ENCODE measurements around the gene CTH.

CTH gene

GRCh38 chr1:70382682-70383081 is 28.4 kb upstream of the CTH start:
- no peak overlapping the region for H3K4me3 ChIP-seq (ENCODE audit: low read depth, low read length)
- TF ChIP-seq CTCF (IDR thresholded peaks at IDR 0.05; ENCODE audit: borderline replicate concordance, insufficient read depth, low read depth, low read length): no peak

GRCh38 chr1:70383483-70383882 is 27.6 kb upstream of the CTH start:
- no peak for TF ChIP-seq CTCF (IDR thresholded peaks at IDR 0.05; ENCODE audit: borderline replicate concordance, insufficient read depth, low read depth, low read length)
- H3K4me3 ChIP-seq (ENCODE audit: low read depth, low read length): no peak overlapping the region

- no peak overlapping the region for H3K4me3 ChIP-seq (ENCODE audit: low read depth, low read length)
- TF ChIP-seq CTCF (IDR thresholded peaks at IDR 0.05; ENCODE audit: borderline replicate concordance, insufficient read depth, low read depth, low read length): no peak
Measured at GRCh38 chr1:70384542-70384941, 26.5 kb upstream of the CTH start.

- TF ChIP-seq CTCF (IDR thresholded peaks at IDR 0.05; ENCODE audit: borderline replicate concordance, insufficient read depth, low read depth, low read length): no peak
- H3K4me3 ChIP-seq (ENCODE audit: low read depth, low read length): no peak overlapping the region
Measured at GRCh38 chr1:70385477-70385876, 25.6 kb upstream of the CTH start.

GRCh38 chr1:70386121-70386520 is 24.9 kb upstream of the CTH start:
- H3K4me3 ChIP-seq (ENCODE audit: low read depth, low read length): no peak overlapping the region
- TF ChIP-seq CTCF (IDR thresholded peaks at IDR 0.05; ENCODE audit: borderline replicate concordance, insufficient read depth, low read depth, low read length): no peak

- no peak overlapping the region for H3K4me3 ChIP-seq (ENCODE audit: low read depth, low read length)
- no peak for TF ChIP-seq CTCF (IDR thresholded peaks at IDR 0.05; ENCODE audit: borderline replicate concordance, insufficient read depth, low read depth, low read length)
Measured at GRCh38 chr1:70387507-70387906, 23.6 kb upstream of the CTH start.

GRCh38 chr1:70392626-70393025 is 18.4 kb upstream of the CTH start:
- no peak for TF ChIP-seq CTCF (IDR thresholded peaks at IDR 0.05; ENCODE audit: borderline replicate concordance, insufficient read depth, low read depth, low read length)
- no peak overlapping the region for H3K4me3 ChIP-seq (ENCODE audit: low read depth, low read length)

All from GM12875 (cell line).